Vagina (tissue), 2 donors: Measurements from ENCODE around the gene ACTR6. TPM values are rescaled to one million over a fixed set of nuclear protein-coding genes. Genes with fewer than 3 reads are reported as not detected.
"Not testable (repeated sequence)": the region's sequence is repeated elsewhere in the genome, so short reads cannot be mapped to it uniquely, and the experiment has no call there.

Source experiments
- DNase-seq, 2 donors: peaks; one replicate each; pipeline ENCODE4 v3.0.0-alpha.2; 2017; ENCODE audit errors: extremely low spot score in 2 of 2
- H3K27ac ChIP-seq: fragments of 200-600 bp; sonication (generic); one replicate; pipeline ENCODE4 v1.5.1; 2019
- H3K27me3 ChIP-seq: fragments of 200-600 bp; sonication (generic); one replicate; pipeline ENCODE4 v1.5.1; 2019
- H3K36me3 ChIP-seq, 2 donors: fragments of 200-600 bp; sonication (generic); one replicate each; pipeline ENCODE4 v1.5.1; 2017 to 2019
- H3K4me1 ChIP-seq: fragments of 200-600 bp; sonication (generic); one replicate; pipeline ENCODE4 v1.5.1; 2019
- H3K4me3 ChIP-seq, 2 donors: fragments of 200-600 bp; sonication (generic); 1 replicate in 1 of 2; 2 replicates in 1 of 2; pipeline ENCODE4 v1.5.1; 2016 to 2019
- H3K9me3 ChIP-seq: fragments of 200-600 bp; sonication (generic); one replicate; pipeline ENCODE4 v1.5.1; 2019
- POLR2A ChIP-seq, 2 donors: fragments of 450-650 bp; IDR thresholded peaks; one replicate each; pipeline ENCODE4 v1.6.1; 2017; ENCODE audit warnings: antibody characterized with exemption in 2 of 2, mild to moderate bottlenecking in 2 of 2, moderate library complexity in 2 of 2
- POLR2AphosphoS5 ChIP-seq, 2 donors: sonication (generic); formaldehyde crosslinking; IDR thresholded peaks; one replicate each; pipeline ENCODE4 v1.9.0; 2017; ENCODE audit warnings: antibody characterized with exemption in 2 of 2, mild to moderate bottlenecking in 2 of 2, low read depth in 1 of 2; ENCODE audit not compliant: insufficient read depth in 1 of 2
- intact Hi-C: fragments of 100-400 bp; cut with DNase I; formaldehyde crosslinking; loops from one replicate; pipeline ENCODE4 v1.15.1; 2023
- total RNA-seq: library from RNA; depleted of rRNA; stranded (reverse); fragments of >200 nt; gene quantifications from one replicate; pipeline ENCODE4 v1.2.3, GENCODE V29; 2016
- TF ChIP-seq, protein P1 (sequence below), 3 experiments: fragments of 450-650 bp in 2 of 3; fragments of 200-600 bp in 1 of 3; sonication (generic) in 1 of 3; IDR thresholded peaks; one replicate each; pipeline ENCODE4 v1.5.1; 2017 to 2019; ENCODE audit warnings: antibody characterized with exemption in 3 of 3, mild to moderate bottlenecking in 2 of 3, moderate library complexity in 2 of 3

ACTR6 gene
- total RNA-seq, 1 donor from 2014 or later = 6.6 TPM

DNA sequence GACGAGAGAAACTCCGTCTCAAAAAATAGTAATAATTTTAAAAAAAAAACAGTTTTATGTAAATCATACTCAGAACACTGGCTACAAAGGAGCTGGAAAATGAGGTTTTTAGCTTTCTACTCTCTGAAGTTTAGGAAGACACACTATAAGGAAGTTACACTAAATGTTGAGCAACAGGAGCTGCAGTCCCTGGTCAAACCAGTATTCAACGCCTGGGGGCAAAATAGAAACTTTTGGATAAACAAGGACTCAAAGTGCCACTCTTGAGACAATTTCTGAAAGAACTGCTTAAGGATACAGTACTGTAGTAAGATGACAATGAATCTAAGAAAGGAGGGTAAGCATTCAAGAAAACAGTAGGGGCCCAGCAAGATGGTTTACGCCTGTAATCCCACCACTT is 29.3 kb downstream of the ACTR6 start:
- Histone ChIP-seq H3K27ac (no peak overlapping the region), H3K4me3 (no peak overlapping the region), H3K4me1 (peaks cover 15% of the 10 kb centered on the region), H3K27me3 (no peaks in the 10 kb centered on the region), H3K9me3 (no peaks in the 10 kb centered on the region), H3K36me3 (peaks cover 0 to 9% of the 10 kb centered on the region in 2 donors)
- no peak for DNase-seq
- no peak for TF ChIP-seq POLR2A (IDR thresholded peaks at IDR 0.05)
- TF ChIP-seq, protein P1, sequence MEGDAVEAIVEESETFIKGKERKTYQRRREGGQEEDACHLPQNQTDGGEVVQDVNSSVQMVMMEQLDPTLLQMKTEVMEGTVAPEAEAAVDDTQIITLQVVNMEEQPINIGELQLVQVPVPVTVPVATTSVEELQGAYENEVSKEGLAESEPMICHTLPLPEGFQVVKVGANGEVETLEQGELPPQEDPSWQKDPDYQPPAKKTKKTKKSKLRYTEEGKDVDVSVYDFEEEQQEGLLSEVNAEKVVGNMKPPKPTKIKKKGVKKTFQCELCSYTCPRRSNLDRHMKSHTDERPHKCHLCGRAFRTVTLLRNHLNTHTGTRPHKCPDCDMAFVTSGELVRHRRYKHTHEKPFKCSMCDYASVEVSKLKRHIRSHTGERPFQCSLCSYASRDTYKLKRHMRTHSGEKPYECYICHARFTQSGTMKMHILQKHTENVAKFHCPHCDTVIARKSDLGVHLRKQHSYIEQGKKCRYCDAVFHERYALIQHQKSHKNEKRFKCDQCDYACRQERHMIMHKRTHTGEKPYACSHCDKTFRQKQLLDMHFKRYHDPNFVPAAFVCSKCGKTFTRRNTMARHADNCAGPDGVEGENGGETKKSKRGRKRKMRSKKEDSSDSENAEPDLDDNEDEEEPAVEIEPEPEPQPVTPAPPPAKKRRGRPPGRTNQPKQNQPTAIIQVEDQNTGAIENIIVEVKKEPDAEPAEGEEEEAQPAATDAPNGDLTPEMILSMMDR (IDR thresholded peaks at IDR 0.05) = no peak
- TF ChIP-seq POLR2AphosphoS5 (IDR thresholded peaks at IDR 0.05; ENCODE audit: insufficient read depth in 1 of 2, low read depth in 1 of 2) = peak in 1 of 2 donors; percentile 21
- intact Hi-C loops = no loop called here

DNA sequence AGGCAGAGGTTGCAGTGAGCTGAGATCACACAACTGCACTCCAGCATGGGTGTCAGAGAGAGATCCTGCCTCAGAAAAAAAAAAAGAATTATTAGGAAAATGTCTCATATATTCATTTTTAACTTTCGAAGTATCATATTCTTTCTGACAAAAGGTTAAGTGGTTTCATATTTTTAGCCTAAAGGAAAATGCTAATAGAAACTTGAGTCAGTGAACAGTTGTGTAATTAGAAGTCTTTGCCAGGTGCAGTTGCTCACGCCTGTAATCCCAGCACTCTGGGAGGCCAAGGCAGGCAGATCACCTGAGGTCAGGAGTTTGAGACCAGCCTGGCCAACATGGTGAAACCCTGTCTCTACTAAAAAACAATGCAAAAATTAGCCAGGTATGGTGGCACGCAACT is 31.3 kb downstream of the ACTR6 start:
- H3K4me3 ChIP-seq, intact Hi-C loops, H3K27me3 ChIP-seq, DNase-seq, H3K27ac ChIP-seq, H3K36me3 ChIP-seq, H3K9me3 ChIP-seq: not testable (repeated sequence)
- peaks cover 15% of the 10 kb centered on the region for H3K4me1 ChIP-seq

DNA sequence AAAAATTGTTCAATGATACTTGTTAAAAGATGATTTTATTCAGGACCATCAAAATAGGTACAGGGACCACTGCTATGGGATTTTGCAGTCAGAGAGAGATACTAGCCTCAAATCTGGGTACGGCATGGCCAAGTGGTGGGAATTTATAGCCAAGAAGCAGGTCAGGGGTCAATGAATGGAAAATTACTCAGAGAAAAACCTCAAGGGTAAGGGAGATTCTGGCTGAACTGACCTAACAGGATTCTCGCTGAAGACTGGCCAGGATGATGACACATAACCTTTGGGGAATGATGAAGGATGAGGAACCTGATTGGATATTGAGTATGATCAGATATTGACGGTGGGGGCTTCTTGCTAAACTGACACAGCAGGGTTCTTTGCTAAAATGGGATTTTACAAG is 33.6 kb downstream of the ACTR6 start:
- no peaks in the 10 kb centered on the region for H3K9me3 ChIP-seq
- no peaks in the 10 kb centered on the region for H3K27me3 ChIP-seq
- H3K27ac ChIP-seq = peak overlapping the region; percentile 51
- peaks cover 15% of the 10 kb centered on the region for H3K4me1 ChIP-seq
- no peak overlapping the region for H3K4me3 ChIP-seq
- no peaks in the 10 kb centered on the region for H3K36me3 ChIP-seq
- TF ChIP-seq, protein P1 (IDR thresholded peaks at IDR 0.05) = no peak
- TF ChIP-seq POLR2AphosphoS5 (IDR thresholded peaks at IDR 0.05; ENCODE audit: insufficient read depth in 1 of 2, low read depth in 1 of 2) (no peak), POLR2A (IDR thresholded peaks at IDR 0.05) (no peak)
- DNase-seq = no peak
- intact Hi-C loops = no loop called here

DNA sequence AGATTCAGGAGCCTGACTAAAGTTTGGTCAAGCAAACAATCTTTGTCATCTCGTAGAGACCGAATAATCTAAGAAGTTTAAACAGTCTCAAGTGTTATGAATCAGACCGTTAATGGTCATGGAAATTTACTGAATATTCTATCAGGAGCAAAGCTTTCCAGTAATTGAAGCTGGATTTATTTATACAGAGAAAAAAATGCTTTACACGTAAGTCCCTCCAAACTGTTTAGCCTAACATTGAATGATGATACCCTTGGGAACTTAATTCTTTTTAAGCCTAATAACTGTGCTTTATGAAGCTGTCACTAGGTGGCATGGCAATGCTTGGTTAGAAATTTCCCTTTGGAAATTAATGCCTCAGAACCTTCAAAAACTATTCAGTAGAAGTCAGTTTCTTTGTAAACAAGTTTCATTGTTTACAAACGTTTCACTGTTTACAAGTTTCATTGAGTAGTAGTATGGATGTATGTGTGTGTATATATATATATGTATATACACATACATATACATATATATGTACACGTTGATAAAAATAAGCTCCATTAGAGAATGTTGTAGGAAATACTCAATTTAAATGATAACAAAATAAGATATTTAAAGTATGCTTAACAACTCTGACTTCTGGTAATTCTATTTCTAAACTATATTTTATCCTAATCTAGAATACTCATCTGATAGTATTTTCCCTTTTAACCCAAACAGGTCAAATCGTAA is 34.1 kb downstream of the ACTR6 start:
- no peak overlapping the region for H3K4me3 ChIP-seq
- DNase-seq = no peak
- H3K4me1 ChIP-seq = peaks cover 11% of the 10 kb centered on the region
- H3K27ac ChIP-seq = peak overlapping the region; percentile 51
- H3K9me3 ChIP-seq = no peaks in the 10 kb centered on the region
- no peaks in the 10 kb centered on the region for H3K36me3 ChIP-seq
- H3K27me3 ChIP-seq = no peaks in the 10 kb centered on the region
- TF ChIP-seq POLR2AphosphoS5 (IDR thresholded peaks at IDR 0.05; ENCODE audit: insufficient read depth in 1 of 2, low read depth in 1 of 2) = no peak
- TF ChIP-seq, protein P1 (IDR thresholded peaks at IDR 0.05) = peak; percentile 31 to 53 (median 31)
- intact Hi-C loops = no loop called here

DNA sequence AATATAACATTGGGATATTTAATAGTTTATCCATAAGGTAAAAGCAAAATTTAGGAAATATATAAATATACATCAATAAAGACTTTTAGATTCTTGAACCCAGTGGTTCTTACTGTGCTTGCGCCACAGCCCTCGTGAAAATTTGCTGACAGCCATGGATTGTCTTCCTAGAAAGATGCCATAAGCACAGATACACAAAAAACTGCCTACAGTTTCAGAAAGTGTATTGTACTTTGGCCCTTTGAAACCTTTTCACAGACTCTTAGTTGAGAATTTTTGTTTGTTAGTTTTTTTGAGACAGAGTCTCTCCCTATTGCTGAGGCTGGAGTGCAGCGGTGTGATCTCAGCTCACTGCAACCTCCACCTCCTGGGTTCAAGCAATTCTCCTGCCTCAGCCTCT is 38.2 kb downstream of the ACTR6 start:
- Histone ChIP-seq H3K27ac (no peak overlapping the region), H3K36me3 (no peaks in the 10 kb centered on the region), H3K27me3 (no peaks in the 10 kb centered on the region), H3K4me1 (peaks cover 10% of the 10 kb centered on the region), H3K9me3 (no peaks in the 10 kb centered on the region), H3K4me3 (no peak overlapping the region)
- intact Hi-C loops = no loop called here
- no peak for DNase-seq
- no peak for TF ChIP-seq POLR2A (IDR thresholded peaks at IDR 0.05)

DNA sequence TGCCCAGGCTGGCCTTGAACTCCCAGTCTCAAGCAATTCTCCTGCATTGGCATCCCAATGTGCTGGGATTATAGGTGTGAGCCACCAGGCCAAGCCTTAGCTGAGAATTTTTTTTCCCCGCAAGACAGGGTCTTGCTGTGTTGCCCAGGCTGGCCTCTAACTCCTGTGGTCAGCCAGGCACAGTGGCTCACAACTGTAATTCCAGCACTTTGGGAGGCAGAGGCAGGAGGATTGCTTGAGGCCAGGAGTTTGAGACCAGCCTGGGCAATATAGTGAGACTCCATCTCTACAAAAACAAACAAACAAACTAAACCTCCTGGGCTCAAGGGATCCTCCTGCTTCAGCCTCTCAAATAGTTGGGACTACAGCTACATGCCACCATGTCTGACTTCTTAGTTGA is 39.0 kb downstream of the ACTR6 start:
- TF ChIP-seq POLR2A (IDR thresholded peaks at IDR 0.05) (no peak), POLR2AphosphoS5 (IDR thresholded peaks at IDR 0.05; ENCODE audit: insufficient read depth in 1 of 2, low read depth in 1 of 2) (no peak)
- TF ChIP-seq, protein P1 (IDR thresholded peaks at IDR 0.05) = no peak
- Histone ChIP-seq H3K9me3 (no peaks in the 10 kb centered on the region), H3K27ac (no peak overlapping the region), H3K4me3 (no peak overlapping the region), H3K36me3 (no peaks in the 10 kb centered on the region), H3K27me3 (no peaks in the 10 kb centered on the region), H3K4me1 (peaks cover 2% of the 10 kb centered on the region)
- intact Hi-C loops = no loop called here
- DNase-seq = no peak
